ENCODE data around the gene KRT79. TPM values are rescaled to one million over a fixed set of nuclear protein-coding genes. Genes with fewer than 3 reads are reported as not detected.

Gene KRT79
- total RNA-seq, 1 donor from 2014 or later, result not detected

DNA sequence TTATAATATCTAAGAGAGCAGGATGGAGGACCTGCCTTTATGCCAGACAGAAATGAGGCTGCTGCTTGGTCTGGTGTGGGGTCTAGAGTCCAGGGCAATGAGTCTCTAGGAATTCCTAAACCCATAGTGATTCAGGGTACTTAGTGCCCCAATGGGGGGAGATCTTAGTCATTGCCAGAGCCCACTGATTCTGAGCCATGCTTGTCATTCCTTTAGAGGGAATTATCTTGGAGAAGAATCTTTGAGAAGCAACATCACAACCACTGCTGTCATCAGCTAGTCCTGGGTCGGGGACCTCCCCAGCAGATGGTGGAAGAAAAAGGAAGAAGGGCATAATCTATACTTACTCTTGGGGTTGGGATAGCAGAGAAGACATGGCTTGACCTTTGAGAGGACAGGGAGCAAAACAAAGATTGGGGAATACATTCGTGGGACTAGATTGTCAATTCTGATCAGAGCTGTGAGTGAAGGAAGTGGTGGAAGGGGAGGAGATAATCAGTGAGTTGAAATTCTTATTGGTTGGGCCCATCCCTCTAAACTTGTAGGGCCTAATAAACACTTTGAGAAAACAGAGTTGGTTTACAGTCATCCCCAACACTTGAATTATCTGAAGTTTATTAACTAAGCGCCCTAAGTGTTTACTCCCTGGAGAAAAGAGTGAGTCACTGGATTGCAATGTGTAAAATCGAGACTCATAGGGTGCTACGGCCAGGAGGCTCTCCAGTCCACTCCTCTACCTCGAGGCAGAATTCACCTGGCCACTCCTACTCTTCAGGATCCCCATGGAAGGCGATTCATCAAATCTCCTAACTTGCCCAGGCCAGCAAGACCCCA lies 35.2 kb downstream of the KRT79 start:
- Mint-ChIP-seq H3K4me3 (ENCODE audit: unreplicated experiment) (no peak overlapping the region), H3K27ac (ENCODE audit: unreplicated experiment) (no peak overlapping the region), H3K27me3 (ENCODE audit: unreplicated experiment) (peaks cover 2% of the 10 kb centered on the region), H3K4me1 (ENCODE audit: unreplicated experiment) (no peaks in the 10 kb centered on the region), H3K9me3 (ENCODE audit: unreplicated experiment) (no peaks in the 10 kb centered on the region), H3K36me3 (ENCODE audit: low read depth, unreplicated experiment) (no peaks in the 10 kb centered on the region)
- no peak for DNase-seq (ENCODE audit: low spot score)
- TF ChIP-seq, protein P1, sequence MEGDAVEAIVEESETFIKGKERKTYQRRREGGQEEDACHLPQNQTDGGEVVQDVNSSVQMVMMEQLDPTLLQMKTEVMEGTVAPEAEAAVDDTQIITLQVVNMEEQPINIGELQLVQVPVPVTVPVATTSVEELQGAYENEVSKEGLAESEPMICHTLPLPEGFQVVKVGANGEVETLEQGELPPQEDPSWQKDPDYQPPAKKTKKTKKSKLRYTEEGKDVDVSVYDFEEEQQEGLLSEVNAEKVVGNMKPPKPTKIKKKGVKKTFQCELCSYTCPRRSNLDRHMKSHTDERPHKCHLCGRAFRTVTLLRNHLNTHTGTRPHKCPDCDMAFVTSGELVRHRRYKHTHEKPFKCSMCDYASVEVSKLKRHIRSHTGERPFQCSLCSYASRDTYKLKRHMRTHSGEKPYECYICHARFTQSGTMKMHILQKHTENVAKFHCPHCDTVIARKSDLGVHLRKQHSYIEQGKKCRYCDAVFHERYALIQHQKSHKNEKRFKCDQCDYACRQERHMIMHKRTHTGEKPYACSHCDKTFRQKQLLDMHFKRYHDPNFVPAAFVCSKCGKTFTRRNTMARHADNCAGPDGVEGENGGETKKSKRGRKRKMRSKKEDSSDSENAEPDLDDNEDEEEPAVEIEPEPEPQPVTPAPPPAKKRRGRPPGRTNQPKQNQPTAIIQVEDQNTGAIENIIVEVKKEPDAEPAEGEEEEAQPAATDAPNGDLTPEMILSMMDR (IDR thresholded peaks at IDR 0.05; ENCODE audit: unreplicated experiment), result no peak

DNA sequence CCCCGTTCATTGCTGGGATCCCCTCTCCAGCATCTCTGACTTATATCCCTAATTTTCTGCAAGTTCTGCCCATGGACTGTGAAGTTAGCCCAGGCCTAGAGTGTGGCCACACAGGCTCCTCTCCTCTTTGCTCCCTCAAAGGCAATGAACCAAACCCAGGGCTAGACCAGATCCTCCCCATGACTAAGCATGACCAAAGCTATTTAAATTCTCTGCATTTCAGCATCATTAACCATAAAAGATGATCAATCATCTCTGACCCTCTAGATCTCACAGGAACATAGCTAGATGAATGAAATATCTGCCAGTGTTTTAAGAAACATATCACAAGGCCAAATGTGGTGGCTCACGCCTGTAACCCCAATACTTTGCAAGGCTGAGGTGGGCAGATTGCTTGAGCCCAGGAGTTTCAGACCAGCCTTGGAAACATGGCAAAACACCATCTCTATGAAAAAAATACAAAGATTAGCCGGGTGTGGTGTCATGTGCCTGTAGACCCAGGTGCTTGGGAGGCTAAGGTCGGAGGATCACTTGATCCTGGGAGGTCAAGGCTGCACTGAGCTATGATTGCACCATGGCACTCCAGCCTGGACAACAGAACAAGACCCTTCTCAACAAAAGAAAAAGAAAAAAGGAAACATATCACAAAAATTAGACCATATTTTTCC lies 36.0 kb downstream of the KRT79 start:
- TF ChIP-seq, protein P1 (IDR thresholded peaks at IDR 0.05; ENCODE audit: unreplicated experiment), result no peak
- no peaks in the 10 kb centered on the region for H3K4me1 Mint-ChIP-seq (ENCODE audit: unreplicated experiment)
- no peaks in the 10 kb centered on the region for H3K9me3 Mint-ChIP-seq (ENCODE audit: unreplicated experiment)
- no peaks in the 10 kb centered on the region for H3K36me3 Mint-ChIP-seq (ENCODE audit: low read depth, unreplicated experiment)
- H3K27ac Mint-ChIP-seq (ENCODE audit: unreplicated experiment), result no peak overlapping the region
- DNase-seq (ENCODE audit: low spot score), result no peak
- peaks cover 2% of the 10 kb centered on the region for H3K27me3 Mint-ChIP-seq (ENCODE audit: unreplicated experiment)
- no peak overlapping the region for H3K4me3 Mint-ChIP-seq (ENCODE audit: unreplicated experiment)

DNA sequence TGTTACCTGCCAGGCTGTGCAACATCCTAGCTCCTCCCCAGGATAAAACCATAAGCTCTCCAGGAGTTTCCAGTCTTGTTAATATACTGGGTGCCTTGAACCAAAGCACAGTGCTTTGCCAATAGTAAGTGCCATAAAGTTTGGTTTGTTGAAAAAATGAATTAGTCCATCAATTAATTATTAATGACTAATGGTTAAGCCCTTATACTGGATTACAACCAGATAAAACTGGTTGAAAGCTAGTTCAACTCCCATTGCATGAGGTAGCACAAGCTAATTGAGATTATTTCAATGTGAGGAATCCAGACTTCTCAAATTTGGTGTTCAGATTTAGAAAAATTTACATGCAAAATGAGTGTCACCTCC lies 36.6 kb downstream of the KRT79 start:
- no peaks in the 10 kb centered on the region for H3K9me3 Mint-ChIP-seq (ENCODE audit: unreplicated experiment)
- no peak for DNase-seq (ENCODE audit: low spot score)
- H3K4me1 Mint-ChIP-seq (ENCODE audit: unreplicated experiment), result no peaks in the 10 kb centered on the region
- H3K27ac Mint-ChIP-seq (ENCODE audit: unreplicated experiment), result no peak overlapping the region
- TF ChIP-seq, protein P1 (IDR thresholded peaks at IDR 0.05; ENCODE audit: unreplicated experiment), result no peak
- no peaks in the 10 kb centered on the region for H3K36me3 Mint-ChIP-seq (ENCODE audit: low read depth, unreplicated experiment)
- no peak overlapping the region for H3K4me3 Mint-ChIP-seq (ENCODE audit: unreplicated experiment)
- peaks cover 2% of the 10 kb centered on the region for H3K27me3 Mint-ChIP-seq (ENCODE audit: unreplicated experiment)

DNA sequence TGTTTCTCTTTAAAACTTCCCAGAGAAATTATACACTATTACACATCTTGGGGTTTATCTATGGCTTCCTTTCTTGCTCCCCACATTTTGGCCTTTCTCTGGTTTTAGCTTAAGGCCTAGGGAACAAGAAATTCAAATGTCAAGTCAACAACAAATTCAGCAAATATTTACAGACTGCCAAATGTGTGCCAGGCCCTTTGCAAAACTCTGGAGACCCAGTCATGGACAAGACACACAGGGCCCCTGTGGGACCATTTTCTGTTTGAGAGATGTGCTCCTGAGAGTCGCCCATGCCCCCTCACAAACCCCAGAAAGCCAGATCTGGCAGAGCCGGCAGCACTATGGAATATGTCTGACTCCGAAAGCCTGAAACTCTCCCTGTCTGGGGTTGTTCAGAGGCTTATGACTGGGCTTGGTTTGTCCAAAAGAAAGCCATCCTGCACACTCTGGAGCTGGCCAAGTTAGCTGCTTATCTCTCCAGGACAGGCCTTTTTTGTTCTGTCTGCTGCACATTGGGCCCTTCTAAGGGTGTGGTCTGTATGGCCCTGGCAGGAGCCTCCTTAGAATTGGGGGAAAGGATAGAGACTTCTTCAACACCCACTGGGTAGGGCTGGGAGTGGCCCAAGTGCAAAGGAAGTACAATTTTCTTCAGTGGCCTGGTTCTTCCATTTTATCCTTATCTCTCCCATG lies 37.1 kb downstream of the KRT79 start:
- H3K27me3 Mint-ChIP-seq (ENCODE audit: unreplicated experiment), result peaks cover 2% of the 10 kb centered on the region
- DNase-seq (ENCODE audit: low spot score), result no peak
- no peak overlapping the region for H3K4me3 Mint-ChIP-seq (ENCODE audit: unreplicated experiment)
- H3K9me3 Mint-ChIP-seq (ENCODE audit: unreplicated experiment), result no peaks in the 10 kb centered on the region
- H3K4me1 Mint-ChIP-seq (ENCODE audit: unreplicated experiment), result no peaks in the 10 kb centered on the region
- no peak overlapping the region for H3K27ac Mint-ChIP-seq (ENCODE audit: unreplicated experiment)
- TF ChIP-seq, protein P1 (IDR thresholded peaks at IDR 0.05; ENCODE audit: unreplicated experiment), result no peak
- H3K36me3 Mint-ChIP-seq (ENCODE audit: low read depth, unreplicated experiment), result no peaks in the 10 kb centered on the region

Data from endothelial cell (in vitro differentiated cells).